ENCODE measurements around the gene CDC73.
"Not testable (repeated sequence)": the region's sequence is repeated elsewhere in the genome, so short reads cannot be mapped to it uniquely, and the experiment has no call there.

Gene CDC73

DNA sequence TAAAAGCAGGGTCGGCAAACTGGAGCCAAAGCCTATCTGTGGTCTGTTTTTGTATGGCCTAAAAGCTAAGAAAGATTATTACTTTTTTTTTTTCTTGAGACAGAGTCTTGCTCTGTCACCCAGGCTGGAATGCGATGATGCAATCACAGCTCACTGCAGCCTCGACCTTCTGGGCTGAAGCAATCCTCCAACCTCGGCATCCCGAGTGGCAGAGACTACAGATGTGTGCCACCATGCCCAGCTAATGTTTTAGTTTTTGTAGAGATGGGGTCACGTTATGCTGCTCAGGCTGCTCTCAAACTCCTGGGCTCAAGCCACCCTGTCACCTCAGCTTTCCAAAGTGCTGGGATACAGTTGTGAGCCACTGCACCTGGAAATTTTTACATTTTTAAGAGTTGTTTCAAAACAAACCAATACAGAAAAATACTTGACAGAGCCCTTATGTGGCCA is 10.2 kb upstream of the CDC73 start:
- peak; percentile 56 for DNase-seq (ENCODE audit: low read depth)
- H3K4me3 ChIP-seq (ENCODE audit: control insufficient read depth, low read depth, low read length), result no peak overlapping the region
- TF ChIP-seq, protein P1, sequence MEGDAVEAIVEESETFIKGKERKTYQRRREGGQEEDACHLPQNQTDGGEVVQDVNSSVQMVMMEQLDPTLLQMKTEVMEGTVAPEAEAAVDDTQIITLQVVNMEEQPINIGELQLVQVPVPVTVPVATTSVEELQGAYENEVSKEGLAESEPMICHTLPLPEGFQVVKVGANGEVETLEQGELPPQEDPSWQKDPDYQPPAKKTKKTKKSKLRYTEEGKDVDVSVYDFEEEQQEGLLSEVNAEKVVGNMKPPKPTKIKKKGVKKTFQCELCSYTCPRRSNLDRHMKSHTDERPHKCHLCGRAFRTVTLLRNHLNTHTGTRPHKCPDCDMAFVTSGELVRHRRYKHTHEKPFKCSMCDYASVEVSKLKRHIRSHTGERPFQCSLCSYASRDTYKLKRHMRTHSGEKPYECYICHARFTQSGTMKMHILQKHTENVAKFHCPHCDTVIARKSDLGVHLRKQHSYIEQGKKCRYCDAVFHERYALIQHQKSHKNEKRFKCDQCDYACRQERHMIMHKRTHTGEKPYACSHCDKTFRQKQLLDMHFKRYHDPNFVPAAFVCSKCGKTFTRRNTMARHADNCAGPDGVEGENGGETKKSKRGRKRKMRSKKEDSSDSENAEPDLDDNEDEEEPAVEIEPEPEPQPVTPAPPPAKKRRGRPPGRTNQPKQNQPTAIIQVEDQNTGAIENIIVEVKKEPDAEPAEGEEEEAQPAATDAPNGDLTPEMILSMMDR (IDR thresholded peaks at IDR 0.05; ENCODE audit: control insufficient read depth, insufficient read depth, low read depth, low read length, missing control alignments), result no peak

DNA sequence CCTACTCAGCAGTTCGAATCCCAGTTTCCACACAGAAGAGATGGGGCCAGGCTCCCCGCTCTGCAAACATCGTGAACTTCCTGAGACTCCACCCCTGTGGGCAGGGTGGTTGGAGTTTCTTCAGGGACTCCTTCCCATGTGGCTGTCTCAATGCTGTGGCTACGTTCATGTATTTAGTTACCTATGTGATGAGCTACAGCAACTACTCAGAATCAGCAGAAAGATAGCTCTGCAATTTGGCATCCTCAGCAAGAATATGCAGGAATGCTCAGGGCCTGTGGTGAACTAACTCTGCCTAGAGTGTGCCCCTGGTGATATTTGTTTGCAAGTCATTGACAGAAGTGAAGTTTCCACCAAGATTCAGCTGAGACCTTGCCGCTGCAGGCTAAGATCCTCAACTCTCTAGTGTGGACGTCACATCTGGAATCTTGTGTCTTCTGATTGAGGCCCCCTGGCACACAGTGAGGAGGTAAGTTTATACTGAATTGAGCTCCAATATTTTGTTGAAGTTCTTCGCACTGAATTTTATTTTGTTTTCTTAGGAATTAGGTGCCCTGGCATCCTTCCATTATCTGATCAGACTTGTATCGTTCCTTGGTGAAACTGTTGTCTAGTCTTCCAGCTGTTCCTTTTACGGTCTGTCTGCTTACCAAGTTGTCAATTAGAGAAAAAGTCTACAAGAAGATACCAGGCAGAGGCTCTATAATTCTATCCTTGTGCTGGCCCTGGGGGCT is 8.4 kb upstream of the CDC73 start:
- no peak for DNase-seq (ENCODE audit: low read depth)
- H3K4me3 ChIP-seq (ENCODE audit: control insufficient read depth, low read depth, low read length), result no peak overlapping the region
- TF ChIP-seq, protein P1 (IDR thresholded peaks at IDR 0.05; ENCODE audit: control insufficient read depth, insufficient read depth, low read depth, low read length, missing control alignments), result no peak

DNA sequence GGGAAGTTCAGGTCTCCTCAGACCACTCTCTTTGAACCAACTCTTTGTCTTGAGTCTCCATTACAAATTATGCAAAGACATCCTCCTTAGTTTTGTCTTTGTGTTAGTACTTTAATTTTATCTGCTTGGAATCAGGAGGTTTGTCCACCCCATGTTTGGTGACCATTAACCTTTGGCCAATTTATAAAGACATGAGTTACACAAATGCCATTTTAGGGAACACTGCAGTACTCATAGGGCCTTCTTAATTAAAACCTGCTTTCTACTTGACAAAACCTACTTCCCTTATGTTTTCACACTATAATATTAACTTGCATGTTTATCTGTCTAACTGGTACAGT is 7.9 kb upstream of the CDC73 start:
- TF ChIP-seq, protein P1 (IDR thresholded peaks at IDR 0.05; ENCODE audit: control insufficient read depth, insufficient read depth, low read depth, low read length, missing control alignments), result no peak
- no peak for DNase-seq (ENCODE audit: low read depth)
- no peak overlapping the region for H3K4me3 ChIP-seq (ENCODE audit: control insufficient read depth, low read depth, low read length)

DNA sequence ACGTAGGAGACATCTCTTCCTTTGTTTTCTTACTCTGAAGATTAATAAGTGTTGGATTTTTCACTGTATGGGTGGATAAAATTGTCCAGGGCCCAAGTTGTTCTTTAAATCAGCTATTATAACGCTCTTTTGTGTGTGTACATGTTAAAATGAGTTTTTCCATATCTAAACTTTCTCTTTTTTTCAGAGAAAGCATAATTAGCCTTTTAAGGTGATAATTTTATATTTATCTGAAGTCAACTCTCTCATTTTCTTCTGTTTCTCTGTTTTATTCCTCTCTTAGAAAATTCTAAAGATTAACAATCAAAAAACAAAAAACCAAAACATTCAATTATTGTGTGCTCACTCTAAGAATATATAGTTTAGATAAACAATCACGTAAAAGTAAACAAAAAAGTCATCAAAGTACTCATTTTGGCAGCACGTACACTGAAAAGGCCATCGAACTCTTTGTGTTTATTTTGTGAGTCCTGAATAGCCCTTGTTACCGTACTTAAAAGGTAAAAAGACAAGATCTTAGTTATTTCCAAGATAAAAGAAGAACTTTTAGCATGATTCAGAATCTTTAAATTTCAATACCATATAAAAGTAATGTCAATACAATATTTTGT is 7.2 kb upstream of the CDC73 start:
- H3K4me3 ChIP-seq (ENCODE audit: control insufficient read depth, low read depth, low read length), result no peak overlapping the region
- DNase-seq (ENCODE audit: low read depth), result no peak
- TF ChIP-seq, protein P1 (IDR thresholded peaks at IDR 0.05; ENCODE audit: control insufficient read depth, insufficient read depth, low read depth, low read length, missing control alignments), result no peak

DNA sequence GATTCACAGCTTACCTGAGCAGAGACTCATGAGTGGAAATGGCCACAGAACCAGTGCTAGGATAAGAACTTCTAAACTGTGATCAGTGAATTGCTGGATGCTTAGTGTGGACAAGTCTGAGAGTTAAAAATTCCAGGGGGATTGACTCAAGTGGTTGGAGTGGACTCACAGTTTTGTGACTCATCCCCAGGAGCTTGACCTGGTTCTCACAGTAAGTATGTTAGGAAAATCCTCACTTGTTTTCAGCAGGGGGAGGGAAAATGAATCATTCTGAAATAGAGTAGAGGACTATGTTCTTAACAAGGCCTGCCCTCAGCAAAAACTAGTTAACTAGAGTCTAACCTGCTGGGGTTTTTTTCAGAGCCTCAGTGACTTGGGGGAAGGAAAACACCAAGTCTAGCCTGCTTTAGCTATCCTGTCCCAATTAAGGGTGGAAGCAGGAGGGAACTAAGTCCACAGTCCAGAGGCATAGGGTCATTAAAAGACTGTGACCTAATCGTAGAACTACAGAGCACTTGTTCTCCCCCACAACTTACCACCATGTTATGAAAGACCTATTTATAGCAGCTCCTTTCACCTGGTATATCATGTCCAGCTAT is 6.1 kb upstream of the CDC73 start:
- TF ChIP-seq, protein P1 (IDR thresholded peaks at IDR 0.05; ENCODE audit: control insufficient read depth, insufficient read depth, low read depth, low read length, missing control alignments), result no peak
- peak; percentile 92 for DNase-seq (ENCODE audit: low read depth)
- H3K4me3 ChIP-seq (ENCODE audit: control insufficient read depth, low read depth, low read length), result no peak overlapping the region

DNA sequence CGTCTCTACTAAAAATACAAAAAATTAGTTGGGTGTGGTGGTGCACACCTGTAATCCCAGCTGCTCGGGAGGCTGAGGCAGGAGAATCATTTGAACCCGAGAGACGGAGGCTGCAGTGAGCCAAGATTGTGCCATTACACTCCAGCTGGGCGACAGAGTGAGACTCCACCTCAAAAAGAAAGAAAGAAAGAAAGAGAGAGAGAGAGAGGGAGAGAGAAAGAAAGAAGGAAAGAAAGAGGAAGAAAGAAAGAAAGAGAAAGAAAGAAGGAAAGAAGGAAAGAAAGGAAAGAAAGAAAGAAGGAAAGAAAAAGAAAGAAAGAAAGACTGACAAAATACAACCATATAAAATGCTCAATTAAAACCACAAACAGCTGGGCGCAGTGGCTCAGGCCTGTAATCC is 4.7 kb upstream of the CDC73 start:
- not testable (repeated sequence) for DNase-seq (ENCODE audit: low read depth); H3K4me3 ChIP-seq (ENCODE audit: control insufficient read depth, low read depth, low read length)

DNA sequence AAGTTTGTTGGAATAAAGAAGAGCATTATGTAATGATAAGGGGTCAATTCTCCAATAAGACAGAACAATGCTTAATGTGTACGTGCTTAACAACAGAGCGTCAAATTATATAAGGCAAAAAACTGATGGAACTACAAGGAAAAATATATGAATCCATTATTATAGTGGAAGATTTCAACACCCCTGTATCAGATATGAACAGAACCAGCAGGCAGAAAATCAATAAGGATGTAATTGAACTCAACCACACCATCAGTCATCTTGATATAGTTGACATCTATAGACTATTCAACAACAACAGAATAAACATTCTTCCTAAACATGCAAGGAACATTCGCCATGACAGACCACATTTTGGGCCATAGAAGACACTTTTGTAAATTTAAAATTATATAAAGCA is 3.6 kb upstream of the CDC73 start:
- TF ChIP-seq, protein P1 (IDR thresholded peaks at IDR 0.05; ENCODE audit: control insufficient read depth, insufficient read depth, low read depth, low read length, missing control alignments), result no peak
- no peak for DNase-seq (ENCODE audit: low read depth)
- no peak overlapping the region for H3K4me3 ChIP-seq (ENCODE audit: control insufficient read depth, low read depth, low read length)

All from AG09309 (cell line).